CD4-positive, alpha-beta T cell (primary cell): ENCODE results near the gene RIMOC1. TPM values are rescaled to one million over a fixed set of nuclear protein-coding genes. Genes with fewer than 3 reads are reported as not detected.
A peak's percentile ranks its signal among the peaks of the same experiment; 100 is the strongest.

ENCODE experiments used
- ATAC-seq: fragments of 200-7000 bp; cut with Tn5 transposase; one replicate; pipeline ENCODE4 v1.10.0; 2022; ENCODE audit warnings: mild to moderate bottlenecking; ENCODE audit not compliant: poor library complexity
- CTCF ChIA-PET: fragments of 350-600 bp; sonication (Branson Sonifier 250); formaldehyde crosslinking; loops from one replicate; lab custom pipeline; 2021; ENCODE audit warnings: antibody characterized with exemption, inconsistent platforms; lab: Charles Lee
- POLR2A ChIA-PET: fragments of 350-600 bp; sonication (Branson Sonifier 250); formaldehyde crosslinking; loops from one replicate; lab custom pipeline; 2021; ENCODE audit warnings: antibody characterized with exemption, inconsistent platforms; lab: Charles Lee
- DNase-seq, 14 experiments: peaks; one replicate each; pipeline ENCODE4 v3.0.0-alpha.2; 2013 to 2020; ENCODE audit warnings: mixed read lengths in 2 of 14
- H3K27ac ChIP-seq, 2 donors: one replicate each; pipeline versions ENCODE4 v1.5.1 to v1.7.0; 2013; ENCODE audit warnings: low read length in 2 of 2, low read depth in 1 of 2, mild to moderate bottlenecking in 1 of 2
- H3K27me3 ChIP-seq, 2 experiments: 1 replicate in 1 of 2; 2 replicates in 1 of 2; pipeline versions ENCODE4 v1.6.1 to v1.7.0; 2013; ENCODE audit warnings: low read length in 2 of 2, control low read depth in 1 of 2, mild to moderate bottlenecking in 1 of 2, moderate library complexity in 1 of 2; ENCODE audit not compliant: insufficient read depth in 2 of 2, control insufficient read depth in 1 of 2
- H3K36me3 ChIP-seq: one replicate; pipeline ENCODE4 v1.6.1; 2013; ENCODE audit warnings: low read length, control low read depth; ENCODE audit not compliant: insufficient read depth
- H3K4me1 ChIP-seq: one replicate; pipeline ENCODE4 v1.6.1; 2013; ENCODE audit warnings: low read length, control low read depth; ENCODE audit not compliant: insufficient read depth
- H3K4me3 ChIP-seq: one replicate; pipeline ENCODE4 v1.5.1; 2013; ENCODE audit warnings: mild to moderate bottlenecking, low read length, moderate library complexity
- H3K9me3 ChIP-seq, 2 experiments: 1 replicate in 1 of 2; 2 replicates in 1 of 2; pipeline versions ENCODE4 v1.6.1 to v1.7.0; 2013; ENCODE audit warnings: low read length in 2 of 2, mild to moderate bottlenecking in 2 of 2, control low read depth in 1 of 2, moderate library complexity in 1 of 2; ENCODE audit not compliant: control insufficient read depth in 1 of 2, insufficient read depth in 1 of 2
- H3K27ac Mint-ChIP-seq: one replicate; pipeline ENCODE4 v1.8.0; 2020; ENCODE audit warnings: mixed read lengths
- H3K27me3 Mint-ChIP-seq: one replicate; pipeline ENCODE4 v1.8.0; 2021; ENCODE audit warnings: mixed read lengths
- H3K36me3 Mint-ChIP-seq: one replicate; pipeline ENCODE4 v1.8.0; 2021; ENCODE audit warnings: low read depth, mixed read lengths
- H3K4me1 Mint-ChIP-seq: one replicate; pipeline ENCODE4 v1.8.0; 2021; ENCODE audit warnings: low read depth, mixed read lengths
- H3K4me3 Mint-ChIP-seq: one replicate; pipeline ENCODE4 v1.8.0; 2020; ENCODE audit warnings: mild to moderate bottlenecking, mixed read lengths
- H3K9me3 Mint-ChIP-seq: one replicate; pipeline ENCODE4 v1.8.0; 2020; ENCODE audit warnings: mixed read lengths
- CTCF ChIP-seq: fragments of 200-600 bp; IDR thresholded peaks from one replicate; pipeline ENCODE4 v1.8.0; 2022; ENCODE audit warnings: antibody characterized with exemption, mild to moderate bottlenecking
- intact Hi-C, 2 experiments: fragments of 100-400 bp; cut with DNase I in 1 of 2; cut with micrococcal nuclease in 1 of 2; formaldehyde crosslinking; loops; one replicate each; pipeline versions ENCODE4 v1.15.1 to v1.9.0; 2023 to 2025; cut with DNase I, micrococcal nuclease
- total RNA-seq, 174 experiments: library from RNA in 2 of 174; stranded (reverse) in 2 of 174; gene quantifications; one replicate each; pipeline ENCODE4 v1.2.3 and lab custom pipeline; 2021 to 2026

The RIMOC1 gene
- total RNA-seq, 2 experiments from 2014 or later: 9.3 to 10.3 TPM

- Histone ChIP-seq H3K36me3 (peaks cover 24% of the 10 kb centered on the region), H3K4me3 (peak overlapping the region; percentile 81), H3K27ac (peak overlapping the region; percentile 93 to 95), H3K9me3 (no peaks in the 10 kb centered on the region), H3K4me1 (peaks cover 20% of the 10 kb centered on the region), H3K27me3 (no peaks in the 10 kb centered on the region)
- Mint-ChIP-seq H3K27me3 (no peaks in the 10 kb centered on the region), H3K4me3 (peak overlapping the region; percentile 86), H3K36me3 (peaks cover 35% of the 10 kb centered on the region), H3K4me1 (peaks cover 30% of the 10 kb centered on the region), H3K9me3 (no peaks in the 10 kb centered on the region), H3K27ac (peak overlapping the region; percentile 93)
- CTCF ChIA-PET: interaction anchor here (1.0 to 2.6 kb wide), 8 partner anchors 11 to 1559 kb away, joined by 3 to 22 read pairs (median 6); partner anchors contain the start of genes OXCT1, RIMOC1 and TMEM267
- TF ChIP-seq CTCF: no peak
- no peak for ATAC-seq
- DNase-seq: peak in 1 of 14 experiments; percentile 2
- intact Hi-C loops: loop anchor here (1.0 to 2.0 kb wide), 2 partner anchors 19 to 68 kb away; no protein-coding TSS in a partner anchor
- POLR2A ChIA-PET: interaction anchor here (0.9 to 3.9 kb wide), 17 partner anchors 8 to 1560 kb away, joined by 3 to 103 read pairs (median 5); partner anchors contain the start of genes HMGCS1, OXCT1, RIMOC1 and TMEM267
Measured at GRCh38 chr5:41924526-41924871, 20.4 kb downstream of the RIMOC1 start.

GRCh38 chr5:41924872-41925554, 20.9 kb downstream of the RIMOC1 start, which contains the start of gene FBXO4:
Gene FBXO4 (plus strand): TSS chr5:41925281. CDS start chr5:41925310, 29 bp downstream.
- H3K4me3 ChIP-seq: peak within 1 kb of the TSS; percentile 81
- Mint-ChIP-seq H3K4me1 (peaks cover 29% of the 10 kb centered on the region), H3K27ac (peak within 1 kb of the TSS; percentile 93), H3K36me3 (peaks cover 33% of the 10 kb centered on the region), H3K9me3 (no peaks in the 10 kb centered on the region), H3K4me3 (peak within 1 kb of the TSS; percentile 87), H3K27me3 (no peaks in the 10 kb centered on the region)
- POLR2A ChIA-PET: interaction anchor here (0.9 to 3.9 kb wide), 19 partner anchors 9 to 1559 kb away, joined by 3 to 103 read pairs (median 4); partner anchors contain the start of genes HMGCS1, OXCT1, RIMOC1 and TMEM267
- no peaks in the 10 kb centered on the region for H3K9me3 ChIP-seq
- peaks cover 19% of the 10 kb centered on the region for H3K36me3 ChIP-seq
- DNase-seq: peak; percentile 76 to 96 (median 86)
- H3K4me1 ChIP-seq: peaks cover 20% of the 10 kb centered on the region
- peak within 1 kb of the TSS; percentile 93 to 95 for H3K27ac ChIP-seq
- intact Hi-C loops: loop anchor here (1.0 to 5.0 kb wide), 7 partner anchors 20 to 1088 kb away; partner anchors contain the start of genes OXCT1 (in 1 of the 2), RIMOC1 (in 1 of the 2) and RPL37 (in 1 of the 2)
- CTCF ChIA-PET: interaction anchor here (0.7 to 2.6 kb wide), 14 partner anchors 8 to 1559 kb away, joined by 3 to 22 read pairs (median 4); partner anchors contain the start of genes OXCT1, RIMOC1 and TMEM267
- ATAC-seq: peak; percentile 95
- H3K27me3 ChIP-seq: no peaks in the 10 kb centered on the region
- peak; percentile 71 for TF ChIP-seq CTCF

DNA sequence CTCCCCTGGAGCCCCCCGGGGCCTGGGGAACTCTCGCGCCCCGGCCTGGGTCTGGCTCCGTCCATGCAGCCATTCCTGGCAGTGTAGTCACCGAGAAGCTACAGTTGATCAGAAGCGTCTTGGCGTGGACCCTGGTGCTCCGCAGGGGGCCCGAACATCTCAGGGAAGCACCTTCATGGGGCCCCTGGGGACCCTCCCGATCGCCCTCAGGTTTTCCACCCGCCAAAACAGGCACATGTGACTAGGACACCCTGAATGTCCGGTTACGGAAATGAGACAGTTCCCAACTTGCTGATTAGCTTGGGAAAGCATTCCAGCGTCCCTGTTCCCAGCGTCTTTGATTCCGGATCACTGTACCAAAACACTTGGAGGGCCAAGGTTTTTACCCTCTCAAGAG, 21.4 kb downstream of the RIMOC1 start:
- Mint-ChIP-seq H3K4me1 (peaks cover 25% of the 10 kb centered on the region), H3K4me3 (peak overlapping the region; percentile 87), H3K27me3 (no peaks in the 10 kb centered on the region), H3K36me3 (peaks cover 33% of the 10 kb centered on the region), H3K9me3 (no peaks in the 10 kb centered on the region), H3K27ac (peak overlapping the region; percentile 93)
- H3K9me3 ChIP-seq: no peaks in the 10 kb centered on the region
- ATAC-seq: peak; percentile 10
- peak overlapping the region; percentile 93 to 95 for H3K27ac ChIP-seq
- H3K4me3 ChIP-seq: peak overlapping the region; percentile 81
- intact Hi-C loops: loop anchor here (1.0 to 5.0 kb wide), 6 partner anchors 21 to 1088 kb away; partner anchors contain the start of genes OXCT1 (in 1 of the 2), RIMOC1 (in 1 of the 2) and RPL37 (in 1 of the 2)
- CTCF ChIA-PET: interaction anchor here (0.7 to 2.6 kb wide), 14 partner anchors 9 to 1558 kb away, joined by 3 to 22 read pairs (median 4); partner anchors contain the start of genes OXCT1, RIMOC1 and TMEM267
- peaks cover 14% of the 10 kb centered on the region for H3K36me3 ChIP-seq
- no peak for TF ChIP-seq CTCF
- POLR2A ChIA-PET: interaction anchor here (0.9 to 3.9 kb wide), 20 partner anchors 9 to 1558 kb away, joined by 3 to 103 read pairs (median 4); partner anchors contain the start of genes HMGCS1, OXCT1, RIMOC1 and TMEM267
- H3K4me1 ChIP-seq: peaks cover 20% of the 10 kb centered on the region
- no peaks in the 10 kb centered on the region for H3K27me3 ChIP-seq
- peak in 3 of 14 experiments; percentile 2 to 30 (median 8) for DNase-seq
